Mucosa of rectum (tissue), 2 donors: Measurements from ENCODE around the gene PACS2.

ENCODE experiments used
- H3K27ac ChIP-seq, 2 donors: one replicate each; pipeline ENCODE4 v1.7.0; 2013; ENCODE audit warnings: inconsistent platforms in 2 of 2, low read depth in 2 of 2, low read length in 2 of 2
- H3K27me3 ChIP-seq, 2 donors: one replicate each; pipeline ENCODE4 v1.7.0; 2013; ENCODE audit warnings: low read length in 2 of 2; ENCODE audit not compliant: control insufficient read depth in 2 of 2, insufficient read depth in 2 of 2
- H3K36me3 ChIP-seq, 2 donors: one replicate each; pipeline ENCODE4 v1.7.0; 2013; ENCODE audit warnings: low read length in 2 of 2; ENCODE audit not compliant: control insufficient read depth in 2 of 2, insufficient read depth in 2 of 2
- H3K4me1 ChIP-seq, 2 donors: one replicate each; pipeline ENCODE4 v1.7.0; 2013; ENCODE audit warnings: low read length in 2 of 2, mild to moderate bottlenecking in 1 of 2; ENCODE audit not compliant: control insufficient read depth in 2 of 2, insufficient read depth in 2 of 2
- H3K4me3 ChIP-seq, 2 donors: one replicate each; pipeline ENCODE4 v1.7.0; 2013; ENCODE audit warnings: low read length in 2 of 2
- H3K9ac ChIP-seq, 2 donors: one replicate each; pipeline ENCODE4 v1.7.0; 2013; ENCODE audit warnings: low read length in 2 of 2, low read depth in 1 of 2, mild to moderate bottlenecking in 1 of 2
- H3K9me3 ChIP-seq, 2 donors: one replicate each; pipeline ENCODE4 v1.7.0; 2013; ENCODE audit warnings: low read length in 2 of 2; ENCODE audit not compliant: control insufficient read depth in 2 of 2
- donor health status: healthy.
- donor health status: Normal muscosa, but diverticular disease.

Gene PACS2

GRCh38 chr14:105349992-105350391 lies 35.4 kb downstream of the PACS2 start:
- Histone ChIP-seq H3K36me3 (peaks cover 2% of the 10 kb centered on the region in 2 donors), H3K27ac (no peak overlapping the region), H3K27me3 (no peaks in the 10 kb centered on the region), H3K9ac (no peak overlapping the region), H3K4me3 (no peak overlapping the region), H3K4me1 (no peaks in the 10 kb centered on the region), H3K9me3 (no peaks in the 10 kb centered on the region)

- Histone ChIP-seq H3K36me3 (peaks cover 5% of the 10 kb centered on the region in 2 donors), H3K4me3 (no peak overlapping the region), H3K9ac (no peak overlapping the region), H3K27ac (no peak overlapping the region), H3K27me3 (no peaks in the 10 kb centered on the region), H3K9me3 (no peaks in the 10 kb centered on the region), H3K4me1 (no peaks in the 10 kb centered on the region)
Measured at GRCh38 chr14:105350450-105351244, 36.1 kb downstream of the PACS2 start.

DNA sequence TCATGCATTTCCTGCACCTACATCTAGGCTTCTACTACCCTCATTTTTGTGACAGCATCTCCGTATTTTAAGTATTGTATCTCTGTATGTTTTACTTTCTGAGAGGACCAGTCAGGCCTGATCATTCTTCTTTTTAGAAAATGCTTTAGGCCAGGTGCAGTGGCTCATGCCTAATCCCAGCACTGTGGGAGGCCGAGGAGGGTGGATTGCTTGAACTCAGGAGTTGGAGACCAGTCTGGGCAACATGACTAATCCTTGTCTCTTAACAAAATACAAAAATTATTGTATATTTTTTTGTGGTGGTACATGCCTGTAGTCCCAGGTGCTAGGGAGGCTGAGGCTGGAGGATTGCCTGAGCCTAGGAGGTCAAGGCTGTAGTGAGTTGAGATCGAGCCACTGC lies 36.9 kb downstream of the PACS2 start:
- Histone ChIP-seq H3K4me1 (no peaks in the 10 kb centered on the region), H3K9ac (no peak overlapping the region), H3K9me3 (no peaks in the 10 kb centered on the region), H3K27me3 (no peaks in the 10 kb centered on the region), H3K4me3 (no peak overlapping the region), H3K36me3 (peaks cover 5 to 6% of the 10 kb centered on the region in 2 donors), H3K27ac (no peak overlapping the region)

GRCh38 chr14:105351920-105352851 lies 37.6 kb downstream of the PACS2 start:
- Histone ChIP-seq H3K9ac (no peak overlapping the region), H3K27me3 (no peaks in the 10 kb centered on the region), H3K4me1 (no peaks in the 10 kb centered on the region), H3K36me3 (peaks cover 5 to 6% of the 10 kb centered on the region in 2 donors), H3K27ac (no peak overlapping the region), H3K4me3 (no peak overlapping the region), H3K9me3 (no peaks in the 10 kb centered on the region)

DNA sequence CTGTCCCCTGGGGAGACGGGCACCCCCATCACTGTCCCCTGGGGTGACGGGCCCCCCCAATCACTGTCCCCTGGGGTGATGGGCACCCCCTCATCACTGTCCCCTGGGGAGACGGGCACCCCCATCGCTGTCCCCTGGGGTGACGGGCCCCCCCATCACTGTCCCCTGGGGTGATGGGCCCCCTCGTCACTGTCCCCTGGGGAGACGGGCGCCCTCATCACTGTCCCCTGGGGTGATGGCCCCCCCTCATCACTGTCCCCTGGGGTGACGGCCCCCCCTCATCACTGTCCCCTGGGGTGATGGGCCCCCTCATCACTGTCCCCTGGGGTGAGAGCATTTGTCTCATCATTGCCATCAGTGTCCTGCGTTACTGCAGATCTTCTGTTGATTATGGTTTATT lies 38.6 kb downstream of the PACS2 start:
- no peaks in the 10 kb centered on the region for H3K27me3 ChIP-seq

GRCh38 chr14:105354541-105354940 lies 40.0 kb downstream of the PACS2 start:
- Histone ChIP-seq H3K9me3 (no peaks in the 10 kb centered on the region), H3K4me1 (no peaks in the 10 kb centered on the region), H3K27ac (no peak overlapping the region), H3K36me3 (peaks cover 5 to 7% of the 10 kb centered on the region in 2 donors), H3K9ac (no peak overlapping the region), H3K27me3 (no peaks in the 10 kb centered on the region), H3K4me3 (no peak overlapping the region)

More for the DNA sequence above, 38.6 kb downstream of the PACS2 start:
- H3K4me3 ChIP-seq = no peak overlapping the region
- no peaks in the 10 kb centered on the region for H3K4me1 ChIP-seq
- no peak overlapping the region for H3K27ac ChIP-seq
- H3K9ac ChIP-seq = no peak overlapping the region
- H3K9me3 ChIP-seq = no peaks in the 10 kb centered on the region
- H3K36me3 ChIP-seq = peaks cover 5 to 6% of the 10 kb centered on the region in 2 donors

DNA sequence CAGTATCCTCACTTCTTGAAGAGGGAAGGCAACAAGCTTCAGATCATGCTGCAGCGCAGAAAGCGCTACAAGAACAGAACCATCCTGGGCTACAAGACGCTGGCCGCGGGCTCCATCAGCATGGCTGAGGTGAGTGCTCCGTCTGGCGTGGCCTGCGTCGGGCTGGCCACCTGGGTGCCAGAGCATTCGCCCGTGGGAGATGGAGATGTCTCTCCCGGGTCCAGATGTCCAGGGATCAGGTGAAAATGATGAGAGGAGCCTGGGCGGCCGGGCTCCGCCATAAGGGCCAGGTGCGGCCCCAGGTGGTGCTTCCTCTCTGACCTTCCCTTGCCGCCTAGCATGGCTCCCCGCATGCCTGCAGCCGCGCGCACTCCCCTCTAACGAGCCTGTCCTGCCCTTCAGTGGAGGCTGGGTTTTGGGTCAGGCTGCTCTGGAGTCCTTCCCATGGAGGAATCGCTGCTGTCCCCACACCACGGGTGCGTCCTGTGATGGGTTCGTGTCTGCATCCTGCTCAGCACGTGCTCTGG lies 40.6 kb downstream of the PACS2 start:
- Histone ChIP-seq H3K9ac (no peak overlapping the region), H3K27ac (no peak overlapping the region), H3K4me1 (no peaks in the 10 kb centered on the region), H3K27me3 (no peaks in the 10 kb centered on the region), H3K4me3 (no peak overlapping the region), H3K36me3 (peaks cover 5 to 7% of the 10 kb centered on the region in 2 donors), H3K9me3 (no peaks in the 10 kb centered on the region)

GRCh38 chr14:105355850-105356604 lies 41.5 kb downstream of the PACS2 start:
- no peak overlapping the region for H3K4me3 ChIP-seq
- no peaks in the 10 kb centered on the region for H3K27me3 ChIP-seq
- no peak overlapping the region for H3K27ac ChIP-seq
- no peaks in the 10 kb centered on the region for H3K4me1 ChIP-seq
- peaks cover 5 to 7% of the 10 kb centered on the region in 2 donors for H3K36me3 ChIP-seq
- no peak overlapping the region for H3K9ac ChIP-seq
- no peaks in the 10 kb centered on the region for H3K9me3 ChIP-seq

GRCh38 chr14:105356927-105357326 lies 42.4 kb downstream of the PACS2 start:
- no peak overlapping the region for H3K9ac ChIP-seq
- no peaks in the 10 kb centered on the region for H3K9me3 ChIP-seq
- H3K4me3 ChIP-seq = no peak overlapping the region
- no peak overlapping the region for H3K27ac ChIP-seq
- H3K4me1 ChIP-seq = no peaks in the 10 kb centered on the region
- peaks cover 5 to 7% of the 10 kb centered on the region in 2 donors for H3K36me3 ChIP-seq
- H3K27me3 ChIP-seq = no peaks in the 10 kb centered on the region
